NOMO-1 treated with DMSO at 0.1 percent for 48 hours (cell line): Measurements from ENCODE around the gene ATP1A1.

Source experiments
- DNase-seq: peaks from one replicate; lab custom pipeline; 2025; ENCODE audit not compliant: unreplicated experiment; lab: John Stamatoyannopoulos, UW

The ATP1A1 gene

DNA sequence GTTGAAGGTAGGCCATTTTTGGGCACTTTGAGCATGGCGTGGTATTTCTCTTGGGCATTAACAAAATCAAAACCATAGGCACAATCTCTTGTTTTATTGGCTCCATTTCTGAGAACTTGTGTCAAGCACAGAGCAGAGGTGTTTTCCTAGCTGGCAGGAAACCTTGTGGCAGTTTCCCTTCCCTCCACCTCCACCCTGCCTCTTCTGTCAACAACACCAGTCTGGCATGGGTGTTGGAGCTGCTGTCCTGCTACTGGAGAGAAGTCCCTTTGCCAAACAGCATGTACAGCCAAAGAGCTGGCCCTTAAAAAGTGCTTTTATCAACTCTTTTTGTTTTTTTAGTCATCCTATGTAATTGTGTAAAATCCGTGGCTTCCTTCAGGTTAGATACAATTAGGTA, 16.0 kb downstream of the ATP1A1 start:
- DNase-seq: no peak

DNA sequence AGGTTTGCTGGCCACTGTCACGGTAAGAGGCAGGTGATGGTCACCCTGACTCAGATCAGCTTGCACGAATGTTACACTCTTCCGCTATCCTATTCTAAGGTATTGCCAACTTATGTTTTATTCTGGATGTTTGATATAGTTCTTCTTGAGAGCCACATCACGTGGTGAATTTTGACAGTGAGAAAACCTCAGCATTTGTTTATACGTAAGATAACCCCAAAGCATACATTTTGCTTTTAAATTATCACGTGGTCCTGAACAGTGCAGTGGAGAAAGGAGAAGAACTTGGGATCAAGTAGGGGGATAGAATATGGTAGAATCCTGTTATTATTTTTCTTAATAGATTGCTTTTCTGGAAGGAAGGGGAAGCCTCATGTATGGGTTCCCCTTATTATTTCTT, 16.6 kb downstream of the ATP1A1 start:
- DNase-seq: no peak

DNA sequence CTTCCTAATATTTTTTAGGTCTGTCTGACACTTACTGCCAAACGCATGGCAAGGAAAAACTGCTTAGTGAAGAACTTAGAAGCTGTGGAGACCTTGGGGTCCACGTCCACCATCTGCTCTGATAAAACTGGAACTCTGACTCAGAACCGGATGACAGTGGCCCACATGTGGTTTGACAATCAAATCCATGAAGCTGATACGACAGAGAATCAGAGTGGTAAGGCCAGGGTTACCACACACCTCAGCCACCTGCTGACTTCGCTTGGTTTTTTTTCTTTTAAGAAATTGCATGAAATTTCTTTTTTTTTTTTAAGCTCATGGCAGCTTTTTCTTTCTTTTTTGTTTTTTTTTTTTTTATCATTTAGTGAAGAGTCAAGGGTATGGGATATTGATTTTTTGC, 17.2 kb downstream of the ATP1A1 start:
- no peak for DNase-seq

DNA sequence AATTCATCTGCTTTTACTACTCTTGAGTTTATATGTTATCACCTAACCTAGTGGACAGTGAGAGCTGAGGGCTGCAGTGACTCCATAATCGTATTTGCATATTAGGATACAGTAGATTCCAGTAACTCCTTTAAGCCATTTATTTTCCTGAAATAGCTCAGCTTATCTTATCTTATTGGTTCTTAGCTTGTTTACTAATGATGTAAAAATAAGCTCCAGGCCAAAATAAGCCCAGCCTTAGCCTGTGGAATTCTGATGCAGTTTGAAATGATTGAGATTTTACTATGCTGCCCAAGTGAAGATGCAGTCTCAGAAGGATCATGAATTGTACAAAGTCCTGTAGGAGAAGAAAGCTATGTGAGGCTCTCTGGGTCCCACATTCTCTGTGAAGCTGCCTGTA, 18.1 kb downstream of the ATP1A1 start:
- DNase-seq: no peak

DNA sequence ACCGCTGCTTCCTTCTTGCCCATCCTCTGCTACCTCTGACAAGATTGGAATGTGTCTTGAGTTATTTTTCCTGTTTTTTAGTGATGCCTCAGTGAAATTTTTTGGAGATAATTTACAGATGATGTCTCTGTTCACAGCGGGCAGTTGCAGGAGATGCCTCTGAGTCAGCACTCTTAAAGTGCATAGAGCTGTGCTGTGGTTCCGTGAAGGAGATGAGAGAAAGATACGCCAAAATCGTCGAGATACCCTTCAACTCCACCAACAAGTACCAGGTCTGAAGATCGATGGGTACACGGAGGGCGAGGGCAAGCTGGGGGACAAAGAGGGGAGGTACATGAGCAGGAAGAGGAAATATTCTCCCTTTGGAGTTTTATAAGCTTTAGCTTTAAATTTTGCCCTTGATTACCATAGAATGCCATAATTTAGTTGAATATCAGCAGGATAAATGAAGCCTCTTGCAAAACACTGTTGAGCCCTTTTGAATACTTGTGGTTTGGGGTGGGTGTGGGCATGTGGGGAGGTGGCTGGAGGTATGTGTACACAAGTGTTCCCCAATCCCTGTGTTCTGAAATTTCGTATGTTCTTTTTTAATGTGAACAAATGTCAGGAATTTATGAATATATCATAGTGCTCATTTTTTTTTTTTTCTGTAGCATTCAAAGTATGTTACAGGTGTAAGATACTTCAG, 19.8 kb downstream of the ATP1A1 start:
- DNase-seq: no peak

DNA sequence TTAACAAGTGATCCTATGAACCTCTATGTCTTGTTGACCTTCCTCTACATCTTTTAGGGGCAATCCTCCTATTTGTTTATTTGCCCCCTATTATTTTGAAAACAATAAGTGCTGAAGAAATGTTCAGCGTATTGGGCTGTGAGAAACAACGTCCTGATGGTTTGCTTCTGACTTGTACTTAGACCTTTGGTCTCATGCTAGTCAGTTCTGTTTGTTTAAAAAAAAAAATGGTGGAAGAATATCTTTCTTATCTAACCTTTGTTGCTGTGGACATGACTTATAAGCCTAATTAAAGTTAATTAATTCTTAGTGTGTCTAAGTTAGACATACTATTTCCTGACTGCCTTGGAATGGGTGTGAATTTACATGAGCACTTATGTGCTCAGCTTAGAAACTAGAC, 20.7 kb downstream of the ATP1A1 start:
- DNase-seq: no peak

DNA sequence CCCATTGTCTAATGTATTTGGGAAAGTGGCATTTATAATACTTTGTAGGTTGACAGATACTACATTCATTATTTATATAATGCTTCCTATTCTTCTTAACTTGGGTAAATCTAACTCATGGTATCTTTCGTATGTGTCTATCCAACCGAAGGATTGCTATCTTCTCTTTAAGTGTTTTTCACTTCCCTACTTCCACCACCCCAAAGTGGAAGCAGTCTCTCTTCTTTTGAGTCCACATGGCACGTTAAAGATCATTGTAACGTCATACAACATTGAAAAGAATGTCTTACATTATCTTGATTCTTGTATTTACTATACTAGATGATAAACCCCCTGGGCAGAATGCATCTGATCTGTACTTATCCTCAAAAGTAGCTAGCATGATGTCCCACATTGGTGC, 21.2 kb downstream of the ATP1A1 start:
- DNase-seq: no peak

DNA sequence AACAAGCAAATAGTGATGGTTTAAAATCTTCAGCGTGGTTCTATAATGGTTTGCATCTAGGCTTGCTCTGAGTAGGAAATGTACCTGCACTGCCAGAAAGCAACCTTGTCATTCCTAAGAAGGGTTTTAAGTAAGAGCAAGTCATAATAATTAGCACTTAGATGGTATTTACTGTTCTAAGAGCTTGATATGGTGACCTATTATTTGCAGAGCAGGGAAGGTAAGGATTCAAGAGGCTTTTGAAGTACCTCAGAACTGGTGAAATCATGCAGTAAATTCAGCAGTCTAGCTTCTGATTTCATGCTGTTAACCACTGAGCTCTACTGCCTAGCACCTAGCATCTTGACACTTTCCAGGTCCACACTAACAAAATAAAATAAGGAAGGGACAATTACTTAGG, 23.7 kb downstream of the ATP1A1 start:
- DNase-seq: no peak

DNA sequence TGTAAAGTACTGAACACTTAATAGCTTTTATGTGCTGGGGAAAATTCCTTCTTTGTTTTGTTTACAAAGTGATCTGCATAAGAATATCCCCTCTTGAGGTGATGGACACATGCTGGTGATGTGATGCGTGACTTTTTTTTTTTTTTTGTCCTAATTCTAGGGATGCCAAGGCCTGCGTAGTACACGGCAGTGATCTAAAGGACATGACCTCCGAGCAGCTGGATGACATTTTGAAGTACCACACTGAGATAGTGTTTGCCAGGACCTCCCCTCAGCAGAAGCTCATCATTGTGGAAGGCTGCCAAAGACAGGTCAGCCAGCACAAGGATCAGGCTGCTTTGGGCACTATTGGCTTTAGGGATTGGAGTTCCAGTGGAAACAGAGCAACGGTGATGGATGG, 24.7 kb downstream of the ATP1A1 start:
- DNase-seq: no peak

DNA sequence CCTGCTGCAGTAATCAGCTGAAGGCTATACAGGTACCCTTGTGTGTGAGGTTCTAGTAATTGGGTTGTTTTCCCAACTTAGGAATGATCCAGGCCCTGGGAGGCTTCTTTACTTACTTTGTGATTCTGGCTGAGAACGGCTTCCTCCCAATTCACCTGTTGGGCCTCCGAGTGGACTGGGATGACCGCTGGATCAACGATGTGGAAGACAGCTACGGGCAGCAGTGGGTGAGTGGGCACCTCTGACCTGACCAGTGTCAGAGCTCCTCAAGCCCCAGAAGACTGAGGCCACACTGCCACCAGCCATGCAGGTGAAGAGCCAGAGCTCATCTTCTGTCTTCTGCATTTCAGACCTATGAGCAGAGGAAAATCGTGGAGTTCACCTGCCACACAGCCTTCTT, 27.7 kb downstream of the ATP1A1 start:
- DNase-seq: no peak

DNA sequence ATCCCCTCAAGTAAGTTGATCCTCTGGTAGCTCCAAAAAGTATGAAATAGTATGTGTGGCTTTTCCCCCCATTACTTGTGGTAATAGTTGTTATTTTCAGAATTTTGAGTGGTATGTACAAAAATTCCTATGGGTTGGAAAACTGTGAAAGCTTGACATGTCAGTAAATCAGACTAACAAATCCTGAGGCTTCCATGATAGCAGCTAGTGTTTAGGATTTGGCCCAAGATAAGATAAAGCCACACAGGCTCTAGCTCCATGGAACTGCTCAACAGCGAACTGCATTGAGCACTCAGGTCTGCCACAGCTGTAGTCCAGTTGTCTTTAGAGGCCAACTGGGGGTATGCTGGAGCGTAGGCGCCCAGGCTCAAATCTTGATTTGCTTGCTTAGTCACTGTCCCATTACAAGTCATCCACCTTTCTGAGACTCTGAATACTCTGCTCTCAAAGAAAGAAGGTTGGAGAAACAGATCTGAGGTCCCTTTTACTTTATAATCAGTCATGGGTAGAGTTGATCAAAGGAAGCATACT, 28.7 kb downstream of the ATP1A1 start:
- DNase-seq: no peak

DNA sequence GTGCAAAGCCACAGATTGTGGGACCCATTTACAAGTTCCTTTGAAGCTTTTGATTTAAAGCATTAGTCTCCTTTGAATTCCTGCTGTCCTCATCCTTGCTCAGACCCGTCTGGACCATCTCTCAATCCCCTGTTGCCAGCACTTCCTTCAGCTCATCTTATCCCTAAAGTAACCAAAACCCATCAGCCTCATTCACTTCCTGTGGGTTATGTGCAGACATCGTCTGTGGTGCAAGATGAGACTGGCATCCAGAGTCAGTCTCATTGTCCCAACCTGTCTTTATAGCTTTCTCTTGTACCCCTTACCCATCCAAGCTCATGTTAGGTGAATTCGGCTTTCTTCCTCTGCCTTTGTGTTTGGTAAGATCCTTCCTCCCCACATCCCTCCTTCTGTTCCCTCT, 29.3 kb downstream of the ATP1A1 start:
- no peak for DNase-seq

DNA sequence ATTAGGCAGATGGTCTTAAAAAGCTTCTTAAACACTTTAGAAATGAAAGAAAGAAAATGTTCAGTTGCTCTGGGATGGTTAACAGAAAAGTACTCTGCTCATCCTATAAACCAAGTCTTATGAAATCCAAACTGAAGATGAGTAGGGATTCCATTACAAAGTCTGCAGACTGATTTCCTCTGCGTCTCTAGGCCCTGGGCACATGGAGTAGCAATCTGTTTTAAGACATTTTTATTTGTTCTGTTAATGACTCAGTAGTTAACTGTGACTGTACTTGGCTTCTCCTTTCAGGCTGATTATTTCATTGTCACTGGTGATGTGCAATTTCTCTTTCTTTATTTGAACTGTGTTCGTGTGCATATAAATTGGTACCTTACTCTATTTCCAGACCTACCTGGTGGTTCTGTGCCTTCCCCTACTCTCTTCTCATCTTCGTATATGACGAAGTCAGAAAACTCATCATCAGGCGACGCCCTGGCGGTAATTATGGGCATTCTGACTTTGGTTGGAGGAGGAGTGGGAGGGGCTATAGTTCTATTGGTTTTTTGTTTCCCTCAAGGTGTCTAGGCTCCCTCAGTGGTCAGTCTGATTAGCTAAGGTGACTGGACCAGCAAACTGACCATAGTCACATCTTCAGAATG, 30.6 kb downstream of the ATP1A1 start:
- no peak for DNase-seq

DNA sequence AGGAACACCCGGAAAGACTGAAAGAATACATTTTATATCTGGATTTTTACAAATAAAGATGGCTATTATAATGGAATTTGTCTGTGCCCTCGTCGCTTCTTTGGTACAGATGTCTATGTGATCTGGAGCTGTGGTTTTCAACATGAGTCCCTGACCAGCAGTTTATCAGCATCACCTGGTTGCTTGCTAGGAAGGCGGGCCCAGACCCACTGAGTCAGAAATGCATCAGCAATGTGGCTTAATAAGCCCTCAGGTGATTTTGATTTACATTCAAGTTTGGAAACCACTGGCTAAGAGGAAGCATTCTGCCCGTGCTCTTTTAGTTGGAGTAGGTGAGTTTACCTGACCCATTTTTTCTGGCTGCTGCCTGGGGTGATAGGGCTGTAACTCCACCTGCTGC, 31.7 kb downstream of the ATP1A1 start:
- no peak for DNase-seq

DNA sequence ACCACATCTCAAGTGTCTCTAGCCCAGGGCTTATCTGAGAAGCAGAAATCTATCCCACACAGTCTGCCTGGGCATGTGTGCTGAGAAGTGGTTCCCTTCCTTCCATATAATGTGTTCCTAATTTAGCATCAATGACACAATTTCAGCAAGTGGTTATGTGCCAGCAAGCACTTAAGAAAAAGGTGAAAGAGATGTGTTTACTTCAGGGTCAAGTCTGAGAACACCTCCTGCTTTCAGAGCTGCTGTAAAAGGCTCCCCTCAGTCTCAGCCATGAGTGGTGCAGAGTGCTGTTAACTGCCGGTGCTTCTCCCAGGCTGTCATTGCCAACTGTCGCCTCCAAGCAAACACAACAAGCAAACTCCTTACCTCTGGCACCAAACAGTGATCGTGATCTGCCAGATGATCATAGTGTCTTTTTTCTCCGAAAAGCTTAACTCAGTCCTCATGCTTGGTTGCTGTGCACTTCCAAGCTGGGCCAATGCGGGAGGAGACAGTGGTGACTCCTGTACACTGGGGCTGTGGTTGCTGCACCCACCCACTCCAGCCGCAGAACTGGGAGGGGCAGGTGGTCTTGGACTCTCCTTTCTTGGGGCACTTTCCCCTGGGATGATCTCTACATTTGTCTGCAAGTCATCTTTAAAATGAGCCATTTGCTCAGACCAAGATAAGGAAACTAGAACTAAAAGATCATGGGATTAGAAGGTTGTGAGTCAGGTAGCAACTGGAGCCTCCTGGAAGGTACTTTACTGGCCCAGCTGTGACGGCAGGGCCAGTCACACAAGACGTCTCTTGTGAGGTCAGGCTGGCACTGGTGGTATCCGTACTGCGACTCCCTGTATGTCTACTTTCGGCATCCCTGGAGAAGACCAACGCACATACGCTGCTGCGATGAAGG, 32.4 kb downstream of the ATP1A1 start:
- no peak for DNase-seq

DNA sequence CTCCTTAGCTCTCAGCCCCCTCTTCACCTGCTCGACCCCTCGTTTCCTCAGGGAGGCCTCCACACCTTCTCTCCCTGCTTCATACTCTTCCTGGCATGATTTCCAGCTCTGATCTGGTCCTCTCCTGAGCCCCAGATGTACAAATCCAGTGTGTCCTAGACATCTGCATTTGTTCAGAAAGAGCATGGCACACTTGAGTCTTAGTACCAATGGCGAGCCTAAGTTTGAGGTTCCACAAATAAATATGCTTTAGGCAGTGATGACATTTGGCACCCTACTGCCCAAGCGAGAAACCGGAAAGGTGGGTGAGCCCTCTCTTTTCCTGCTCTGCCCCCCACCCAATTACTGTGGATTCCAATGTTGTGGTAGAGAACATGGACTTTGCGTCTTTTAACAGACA, 34.0 kb downstream of the ATP1A1 start:
- no peak for DNase-seq

DNA sequence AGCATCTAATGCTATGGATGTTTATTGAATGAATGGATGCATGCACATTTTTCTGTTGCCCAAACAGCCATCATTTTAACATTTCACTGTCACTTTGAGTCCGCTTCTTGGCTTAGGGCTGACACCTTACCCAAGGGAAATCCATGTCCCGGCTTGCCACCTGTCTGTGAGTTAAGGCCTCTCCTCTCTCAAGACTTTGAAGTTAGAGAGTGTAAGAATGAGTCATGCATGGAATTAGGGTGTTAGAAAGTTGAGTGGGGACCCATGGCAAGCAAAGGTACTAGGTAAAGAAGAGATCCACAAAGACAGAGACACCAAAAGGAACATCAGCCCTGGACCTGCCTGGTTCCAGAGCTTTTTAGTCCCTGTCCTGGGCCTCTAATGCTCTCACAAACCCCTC, 35.1 kb downstream of the ATP1A1 start:
- no peak for DNase-seq

DNA sequence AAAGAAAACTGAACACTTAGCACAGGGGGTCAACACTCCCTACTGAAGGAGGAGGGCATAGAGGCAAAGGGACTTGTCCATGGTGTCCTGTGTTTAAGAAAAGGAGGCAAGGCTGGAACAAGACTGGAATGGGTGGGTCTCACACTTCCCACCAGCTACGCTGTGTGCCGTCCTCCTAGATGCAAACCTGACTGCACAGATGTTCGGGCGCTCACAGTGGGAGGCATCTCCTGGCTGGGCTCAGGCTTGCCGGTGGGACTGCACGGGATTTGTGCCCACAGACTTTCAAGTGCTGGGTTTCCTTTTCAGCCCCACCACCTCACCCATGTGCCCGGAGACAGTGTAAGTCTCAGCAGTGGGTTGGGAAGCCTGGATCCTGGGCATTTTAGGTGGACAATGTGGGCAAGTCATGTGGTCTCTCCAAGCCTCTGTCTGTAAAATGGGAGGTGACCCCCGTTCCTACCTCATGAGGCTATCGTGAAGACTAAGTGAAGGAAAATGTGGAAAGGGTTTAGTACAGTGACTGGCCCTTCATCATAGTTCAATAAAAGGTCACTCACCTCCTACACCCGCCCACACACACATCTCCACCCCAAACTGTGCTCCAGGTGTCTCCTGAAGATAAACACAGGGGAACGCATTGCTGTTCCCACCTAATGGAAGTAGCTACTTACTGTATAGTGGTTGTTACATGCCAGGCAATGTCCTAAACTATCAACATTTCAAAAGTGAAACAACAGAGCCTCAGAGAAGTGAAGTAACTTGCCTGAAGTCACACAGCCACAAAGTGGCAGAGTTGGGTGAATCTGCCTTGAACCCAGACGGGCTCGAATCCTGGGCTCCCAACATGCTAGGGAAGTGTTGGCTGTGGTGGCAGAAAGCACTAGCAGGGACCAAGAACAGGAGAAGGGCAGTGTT, 36.0 kb downstream of the ATP1A1 start:
- DNase-seq: no peak

DNA sequence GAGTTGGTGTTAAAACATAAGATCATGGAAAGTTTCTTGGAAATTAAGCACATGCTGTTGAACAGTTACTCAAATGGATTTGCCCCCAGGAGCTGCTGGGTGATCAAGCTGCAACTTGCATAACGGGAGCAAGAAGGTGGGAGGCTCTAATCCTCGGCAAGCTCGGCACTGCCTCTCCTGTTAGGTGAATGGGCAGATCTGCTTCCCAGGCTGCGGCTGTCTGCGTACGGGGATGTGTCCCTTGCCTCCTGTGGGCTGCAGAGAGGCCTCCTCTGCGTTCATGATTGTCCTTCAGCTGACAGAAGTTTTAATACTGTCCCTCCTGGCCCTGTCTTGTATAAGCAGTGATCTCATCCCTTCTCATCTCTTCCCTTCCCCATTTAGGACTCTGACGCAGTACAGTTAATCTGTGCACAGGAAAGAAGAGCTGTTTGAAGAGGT, 36.7 kb downstream of the ATP1A1 start:
- no peak for DNase-seq

DNA sequence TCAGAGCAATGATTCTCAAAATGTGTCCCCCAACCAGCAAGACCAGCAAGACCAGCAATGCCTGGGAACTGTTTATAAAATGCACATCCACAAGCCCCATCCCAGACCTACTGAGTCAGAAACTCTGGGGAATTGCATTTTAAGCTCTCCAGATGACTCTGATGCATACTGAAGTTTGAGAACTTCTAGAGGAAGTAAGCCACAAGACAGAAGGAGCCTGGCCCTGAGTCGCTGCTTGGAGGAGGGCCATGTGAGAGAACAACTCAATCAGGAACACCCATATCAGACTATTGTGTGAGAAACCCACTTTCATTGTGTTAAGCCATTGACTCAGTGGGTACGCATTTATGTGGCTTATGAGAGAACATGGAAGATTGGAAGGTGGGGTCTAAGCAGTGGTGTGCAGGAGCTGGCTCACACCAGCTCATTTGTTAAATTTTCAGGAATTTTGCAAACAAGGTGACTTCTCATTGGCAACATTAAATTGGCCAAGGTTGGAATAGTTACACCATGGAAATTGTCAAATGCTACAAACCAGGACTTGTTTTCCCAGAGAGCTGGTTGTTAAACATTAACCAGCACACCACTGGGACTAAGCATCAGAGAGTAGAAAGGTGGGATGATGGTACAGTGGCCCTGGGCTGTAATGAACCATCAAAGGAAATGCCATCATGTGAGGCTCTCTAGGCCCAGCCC, 38.9 kb downstream of the ATP1A1 start:
- no peak for DNase-seq
